PC-9 (cell line): ENCODE measurements around the gene RARB.

Experiments used
- CTCF ChIP-seq: fragments of 200-600 bp; sonication (generic); conservative IDR thresholded peaks from 2 replicates; pipeline ENCODE4 v1.6.1; 2017; ENCODE audit warnings: mixed run types, antibody characterized with exemption, mild to moderate bottlenecking, moderate library complexity
- EZH2 ChIP-seq: fragments of 200-600 bp; sonication (generic); IDR thresholded peaks from 2 replicates; pipeline ENCODE4 v1.8.0; 2017; ENCODE audit warnings: antibody characterized with exemption, low read depth

- TF ChIP-seq CTCF: no peak
- no peak for TF ChIP-seq EZH2
Observed at GRCh38 chr3:25447285-25447684, 19.2 kb downstream of the RARB start.
